WTC11 (cell line): ENCODE measurements around the gene RAB15.

Experiments
- MYBL2 ChIP-seq: sonication (generic); formaldehyde crosslinking; IDR thresholded peaks from 2 replicates; pipeline ENCODE4 v1.8.1; 2023; ENCODE audit warnings: mild to moderate bottlenecking, moderate library complexity, missing genetic modification reagents
- TF ChIP-seq, protein P1 (sequence below): sonication (generic); formaldehyde crosslinking; IDR thresholded peaks from 2 replicates; pipeline ENCODE4 v1.8.0; 2023; ENCODE audit warnings: mild to moderate bottlenecking, missing genetic modification reagents
- TF ChIP-seq, protein P2 (sequence below): sonication (generic); formaldehyde crosslinking; IDR thresholded peaks from 2 replicates; pipeline ENCODE4 v1.8.1; 2023; ENCODE audit warnings: mild to moderate bottlenecking, moderate library complexity, missing genetic modification reagents

- TF ChIP-seq, protein P1, sequence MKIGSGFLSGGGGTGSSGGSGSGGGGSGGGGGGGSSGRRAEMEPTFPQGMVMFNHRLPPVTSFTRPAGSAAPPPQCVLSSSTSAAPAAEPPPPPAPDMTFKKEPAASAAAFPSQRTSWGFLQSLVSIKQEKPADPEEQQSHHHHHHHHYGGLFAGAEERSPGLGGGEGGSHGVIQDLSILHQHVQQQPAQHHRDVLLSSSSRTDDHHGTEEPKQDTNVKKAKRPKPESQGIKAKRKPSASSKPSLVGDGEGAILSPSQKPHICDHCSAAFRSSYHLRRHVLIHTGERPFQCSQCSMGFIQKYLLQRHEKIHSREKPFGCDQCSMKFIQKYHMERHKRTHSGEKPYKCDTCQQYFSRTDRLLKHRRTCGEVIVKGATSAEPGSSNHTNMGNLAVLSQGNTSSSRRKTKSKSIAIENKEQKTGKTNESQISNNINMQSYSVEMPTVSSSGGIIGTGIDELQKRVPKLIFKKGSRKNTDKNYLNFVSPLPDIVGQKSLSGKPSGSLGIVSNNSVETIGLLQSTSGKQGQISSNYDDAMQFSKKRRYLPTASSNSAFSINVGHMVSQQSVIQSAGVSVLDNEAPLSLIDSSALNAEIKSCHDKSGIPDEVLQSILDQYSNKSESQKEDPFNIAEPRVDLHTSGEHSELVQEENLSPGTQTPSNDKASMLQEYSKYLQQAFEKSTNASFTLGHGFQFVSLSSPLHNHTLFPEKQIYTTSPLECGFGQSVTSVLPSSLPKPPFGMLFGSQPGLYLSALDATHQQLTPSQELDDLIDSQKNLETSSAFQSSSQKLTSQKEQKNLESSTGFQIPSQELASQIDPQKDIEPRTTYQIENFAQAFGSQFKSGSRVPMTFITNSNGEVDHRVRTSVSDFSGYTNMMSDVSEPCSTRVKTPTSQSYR (CRISPR knock-in tag) = no peak
- TF ChIP-seq, protein P2, sequence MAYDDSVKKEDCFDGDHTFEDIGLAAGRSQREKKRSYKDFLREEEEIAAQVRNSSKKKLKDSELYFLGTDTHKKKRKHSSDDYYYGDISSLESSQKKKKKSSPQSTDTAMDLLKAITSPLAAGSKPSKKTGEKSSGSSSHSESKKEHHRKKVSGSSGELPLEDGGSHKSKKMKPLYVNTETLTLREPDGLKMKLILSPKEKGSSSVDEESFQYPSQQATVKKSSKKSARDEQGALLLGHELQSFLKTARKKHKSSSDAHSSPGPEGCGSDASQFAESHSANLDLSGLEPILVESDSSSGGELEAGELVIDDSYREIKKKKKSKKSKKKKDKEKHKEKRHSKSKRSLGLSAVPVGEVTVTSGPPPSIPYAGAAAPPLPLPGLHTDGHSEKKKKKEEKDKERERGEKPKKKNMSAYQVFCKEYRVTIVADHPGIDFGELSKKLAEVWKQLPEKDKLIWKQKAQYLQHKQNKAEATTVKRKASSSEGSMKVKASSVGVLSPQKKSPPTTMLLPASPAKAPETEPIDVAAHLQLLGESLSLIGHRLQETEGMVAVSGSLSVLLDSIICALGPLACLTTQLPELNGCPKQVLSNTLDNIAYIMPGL (CRISPR knock-in tag) = no peak
- no peak for TF ChIP-seq MYBL2 (CRISPR knock-in tag)
Measured at GRCh38 chr14:64995291-64995690, 23.2 kb upstream of the RAB15 start.
